OCI-M2 (cell line): ENCODE data around the gene ANGPT4.
A peak's percentile ranks its signal among the peaks of the same experiment; 100 is the strongest.

Experiments used
- DNase-seq: peaks from one replicate; lab custom pipeline; 2025; ENCODE audit not compliant: unreplicated experiment; lab: John Stamatoyannopoulos, UW

The ANGPT4 gene

DNA sequence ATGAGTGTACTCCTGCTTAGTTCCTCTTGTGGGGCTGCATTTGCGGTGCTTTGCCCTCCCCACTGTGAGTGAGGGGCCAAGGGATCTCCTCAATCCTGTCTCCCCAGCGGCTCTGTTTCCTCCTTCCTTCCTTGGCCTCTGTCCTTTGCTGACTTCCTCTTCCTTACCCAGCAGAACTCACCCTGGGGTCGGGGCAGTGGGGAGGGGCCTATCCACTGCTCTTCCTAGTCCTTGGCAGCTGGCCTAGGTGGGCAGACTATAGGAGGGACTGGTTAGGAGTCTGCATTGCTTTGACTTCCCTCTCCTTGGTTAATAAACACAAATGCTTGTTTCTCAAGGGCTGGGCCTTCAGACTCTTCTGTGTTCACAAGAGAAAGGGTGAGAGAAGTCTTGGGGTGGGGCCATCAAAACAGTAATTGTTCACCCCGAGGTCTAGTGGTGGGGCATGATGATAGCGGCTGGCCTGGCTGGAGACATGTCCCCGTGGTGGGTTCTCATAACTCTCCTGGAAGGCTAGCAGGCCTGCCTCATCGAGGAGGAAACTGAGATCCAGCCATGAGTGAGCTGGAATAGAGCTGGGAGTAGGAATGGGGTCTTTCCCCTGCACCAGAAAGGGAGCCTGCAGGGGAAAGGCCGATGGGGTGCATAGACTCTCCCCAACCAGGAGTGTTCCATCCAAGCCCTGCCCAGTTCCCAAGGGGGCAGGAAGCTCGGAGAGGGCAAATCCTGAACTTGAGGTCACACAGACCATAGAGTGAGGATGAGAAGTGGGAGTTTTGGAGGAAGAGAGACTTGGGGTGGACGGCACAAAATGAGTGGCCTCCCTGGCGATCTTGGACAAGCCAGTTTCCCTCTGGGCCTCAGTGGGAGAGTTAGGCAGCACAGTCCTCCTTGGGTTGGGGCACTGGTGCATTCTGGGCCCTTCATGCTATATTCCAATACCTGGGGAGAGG lies 69.9 kb downstream of the ANGPT4 start:
- no peak for DNase-seq

- DNase-seq: no peak
These were observed 70.8 kb downstream of the ANGPT4 start for GRCh38 chr20:845226-845868.

- no peak for DNase-seq
These were observed 71.5 kb downstream of the ANGPT4 start for GRCh38 chr20:844473-845225.

- DNase-seq: no peak
These were observed 72.2 kb downstream of the ANGPT4 start for GRCh38 chr20:843912-844311.

- no peak for DNase-seq
These were observed 73.6 kb downstream of the ANGPT4 start for GRCh38 chr20:842547-842940.

DNA sequence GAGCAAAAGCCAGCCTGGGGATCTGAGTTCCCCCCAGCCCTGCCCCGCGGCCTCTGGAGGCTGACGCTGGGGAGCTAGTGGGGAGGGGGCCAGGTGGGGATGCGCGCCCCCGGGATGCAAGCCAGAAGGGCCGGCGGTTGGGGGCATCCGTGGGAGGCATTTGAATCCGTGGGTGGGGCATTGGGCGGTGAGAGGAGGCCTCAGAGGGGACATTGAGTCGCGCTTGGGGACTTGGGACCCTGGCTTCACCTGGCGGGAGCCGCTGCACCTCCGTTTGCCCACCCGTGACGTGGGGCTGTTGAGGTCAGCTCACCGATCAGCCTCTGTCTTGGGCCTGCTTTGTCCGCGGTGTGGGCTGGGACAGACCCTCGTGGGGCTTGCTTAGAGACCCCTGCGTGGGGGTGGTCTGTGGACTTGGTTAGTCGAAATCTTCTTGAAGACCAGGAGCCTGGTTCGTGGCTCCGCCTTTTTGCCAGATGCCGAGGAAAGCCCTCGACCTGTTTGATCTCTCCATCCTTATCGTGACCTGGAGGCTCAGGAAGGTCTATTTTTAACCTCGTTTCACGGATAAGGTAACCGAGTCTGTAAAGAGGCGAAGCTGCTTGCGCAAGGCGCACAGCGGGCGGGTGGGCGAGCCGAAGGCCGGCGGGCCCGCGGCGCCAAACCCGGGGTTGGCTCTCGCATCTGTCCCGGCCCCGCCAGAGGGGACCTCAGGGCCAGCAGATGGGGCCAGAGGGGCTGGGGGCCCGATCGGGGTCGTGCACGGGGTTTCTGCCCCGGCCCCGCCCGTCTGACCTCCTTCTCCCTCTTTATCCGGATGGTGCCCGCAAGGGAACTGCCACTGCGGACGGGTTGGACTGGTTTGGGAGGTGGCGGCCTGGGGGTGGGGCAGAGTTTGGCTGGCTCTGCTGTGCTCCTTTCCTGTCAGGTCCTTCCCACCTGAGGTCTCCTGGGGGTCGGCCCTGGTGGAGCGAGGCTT lies 74.3 kb downstream of the ANGPT4 start:
- no peak for DNase-seq

- no peak for DNase-seq
These were observed 75.1 kb downstream of the ANGPT4 start for GRCh38 chr20:840858-841567.

GRCh38 chr20:840503-840857 lies 75.7 kb downstream of the ANGPT4 start:
- no peak for DNase-seq

- no peak for DNase-seq
These were observed 76.5 kb downstream of the ANGPT4 start for GRCh38 chr20:839626-840025.

- DNase-seq: no peak
These were observed 77.1 kb downstream of the ANGPT4 start for GRCh38 chr20:839015-839414.

DNA sequence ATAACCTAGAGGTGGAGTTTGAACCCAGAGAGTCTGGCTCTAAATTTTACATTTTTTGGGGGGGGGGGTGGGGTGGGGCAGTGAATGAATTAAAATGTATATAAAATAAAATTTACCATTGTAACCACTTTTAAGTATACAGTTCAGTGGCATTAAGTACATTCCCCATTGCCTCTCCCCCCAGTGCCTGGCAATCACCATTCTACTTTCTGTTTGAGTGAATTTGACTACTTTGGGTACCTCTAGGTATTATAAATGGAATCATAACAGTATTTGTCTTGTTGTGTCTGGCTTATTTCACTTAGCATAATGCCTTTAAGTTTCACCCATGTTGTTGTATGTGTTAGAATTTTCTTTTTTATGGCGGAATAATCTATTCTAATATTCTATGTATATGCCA lies 79.9 kb downstream of the ANGPT4 start:
- DNase-seq: no peak

DNA sequence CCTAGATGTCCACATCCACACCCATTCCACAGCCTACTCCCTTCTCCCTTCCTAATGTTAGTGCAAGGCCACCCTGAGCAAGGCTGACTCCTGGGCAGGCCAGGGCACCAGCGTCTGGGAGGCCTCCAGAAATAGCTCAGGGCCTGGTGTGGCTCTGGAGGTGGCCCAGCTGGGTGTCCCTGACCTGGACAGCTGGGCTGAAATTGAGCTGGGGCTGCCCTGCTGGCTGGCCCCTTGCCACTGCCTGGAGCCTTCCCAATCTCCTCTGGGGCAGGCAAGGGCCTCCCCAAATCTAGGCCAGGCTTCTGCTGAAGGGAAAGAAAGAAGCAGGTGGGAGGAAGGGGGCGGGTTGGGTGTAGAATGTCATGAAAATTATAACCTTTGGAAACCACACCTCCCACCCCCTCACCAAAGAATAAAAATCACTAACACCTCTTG lies 80.5 kb downstream of the ANGPT4 start:
- no peak for DNase-seq

GRCh38 chr20:834151-834746 lies 81.9 kb downstream of the ANGPT4 start:
- DNase-seq: no peak

DNA sequence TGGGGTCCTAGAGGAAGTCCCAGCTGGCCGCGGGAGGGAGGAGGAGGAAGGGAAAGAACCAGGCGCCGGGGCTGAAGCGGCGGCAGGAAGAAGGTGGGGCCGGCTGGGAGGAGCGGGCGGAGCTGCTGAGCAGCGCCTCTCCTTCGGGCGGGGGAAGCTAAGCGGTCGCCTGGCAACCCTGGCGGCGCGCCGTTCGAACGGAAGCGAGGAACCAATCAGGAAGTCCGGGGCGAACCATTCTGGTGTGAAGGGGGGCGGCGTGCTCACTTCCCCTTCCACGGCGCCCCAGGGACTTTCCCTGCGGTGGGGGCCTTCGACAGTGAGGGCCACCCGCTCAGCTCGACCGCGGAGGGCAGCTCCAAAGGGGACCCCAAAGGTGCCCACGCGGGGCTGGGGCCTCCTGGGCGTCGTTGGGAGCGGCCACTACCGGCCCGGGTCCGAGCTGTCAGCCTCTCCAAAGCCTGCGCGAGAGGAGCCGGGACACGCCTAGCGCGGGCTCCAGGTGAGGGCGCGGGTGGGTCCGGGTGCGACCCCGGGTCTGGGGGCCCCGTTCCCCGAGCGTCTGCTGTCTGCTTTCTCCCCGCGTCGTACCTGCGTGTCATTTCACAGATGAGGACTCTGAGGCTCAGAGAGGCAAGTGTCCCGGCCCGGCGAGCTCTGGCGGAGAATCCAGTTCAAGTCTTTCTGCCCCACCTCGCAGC lies 82.5 kb downstream of the ANGPT4 start, which contains the start of gene FAM110A:
FAM110A (plus strand) TSS at position 266 of the 701 bp plus-strand sequence. CDS start 11,090 bp downstream, outside the sequence.
- DNase-seq: peak; percentile 94

GRCh38 chr20:833121-833449 lies 83.0 kb downstream of the ANGPT4 start:
- no peak for DNase-seq

DNA sequence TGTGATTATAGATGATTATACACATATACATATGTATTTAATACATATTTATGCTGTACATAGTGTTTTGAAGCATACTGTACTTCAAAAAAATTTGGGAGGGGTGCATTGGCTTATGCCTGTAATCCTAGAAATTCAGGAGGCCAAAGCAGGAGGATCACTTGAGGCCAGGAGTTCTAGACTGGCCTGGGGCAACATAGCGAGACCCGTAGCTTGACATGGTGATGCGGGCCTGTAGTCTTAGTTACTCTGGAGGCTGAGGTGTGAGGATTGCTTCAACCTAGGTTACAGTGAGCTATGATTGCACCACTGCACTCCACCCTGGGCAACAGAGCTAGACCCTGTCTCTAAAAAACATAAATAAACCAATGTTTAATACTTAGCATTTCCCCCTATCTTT lies 84.2 kb downstream of the ANGPT4 start:
- no peak for DNase-seq

- DNase-seq: no peak
These were observed 84.9 kb downstream of the ANGPT4 start for GRCh38 chr20:831251-831650.

DNA sequence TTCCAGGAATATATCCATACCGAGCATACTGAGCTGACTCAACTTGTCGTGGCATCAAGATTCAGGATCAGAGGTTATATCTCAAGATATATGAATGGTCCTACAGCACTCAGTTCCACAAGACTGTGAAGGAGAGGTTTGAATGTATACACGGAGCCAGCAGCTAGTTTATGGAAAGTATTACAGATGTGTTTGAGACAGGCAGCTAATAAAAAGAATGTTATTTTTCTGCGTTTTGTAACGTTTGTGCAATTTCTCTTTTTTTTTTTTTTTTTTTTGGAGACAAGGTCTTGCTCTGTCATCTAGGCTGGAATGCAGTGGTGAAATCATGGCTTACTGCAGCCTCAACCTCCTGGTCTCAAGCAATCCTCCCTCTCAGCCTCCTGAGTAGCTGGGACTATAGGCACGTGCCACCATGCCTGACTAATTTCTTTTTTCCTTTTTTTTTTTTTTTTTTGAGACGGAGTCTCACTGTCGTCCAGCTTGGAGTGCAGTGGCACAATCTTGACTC lies 86.1 kb downstream of the ANGPT4 start:
- DNase-seq: no peak

DNA sequence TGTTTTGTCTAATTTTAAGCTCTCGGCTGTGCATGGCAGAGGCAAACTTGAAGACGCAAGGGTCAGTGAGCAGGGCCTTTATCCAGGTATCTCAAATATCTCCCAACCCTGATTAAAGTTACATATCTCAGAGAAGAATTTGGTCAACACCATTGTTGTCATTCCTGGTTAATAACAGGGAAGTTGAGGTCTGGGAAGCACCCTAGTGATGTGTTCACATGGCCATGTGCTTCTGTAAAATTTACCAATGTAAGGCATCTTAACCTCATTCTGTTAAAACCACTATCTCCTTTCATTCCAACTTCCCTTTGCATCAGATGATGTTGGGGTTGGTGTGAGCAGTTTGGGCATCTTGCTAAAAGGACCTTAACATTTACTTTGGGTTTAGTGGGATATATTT lies 86.6 kb downstream of the ANGPT4 start:
- DNase-seq: no peak
